Bladder microvascular endothelial cell (primary cell): ENCODE data around the gene PLA2G4A. TPM values are rescaled to one million over a fixed set of nuclear protein-coding genes. Genes with fewer than 3 reads are reported as not detected.

Experiments used
- total RNA-seq: library from RNA; depleted of rRNA; stranded (reverse); fragments of >200 nt; gene quantifications from 2 replicates; pipeline ENCODE4 v1.2.3, GENCODE V29; 2014

PLA2G4A gene
- total RNA-seq: 1.3 and 7.4 TPM in 2 replicates

DNA sequence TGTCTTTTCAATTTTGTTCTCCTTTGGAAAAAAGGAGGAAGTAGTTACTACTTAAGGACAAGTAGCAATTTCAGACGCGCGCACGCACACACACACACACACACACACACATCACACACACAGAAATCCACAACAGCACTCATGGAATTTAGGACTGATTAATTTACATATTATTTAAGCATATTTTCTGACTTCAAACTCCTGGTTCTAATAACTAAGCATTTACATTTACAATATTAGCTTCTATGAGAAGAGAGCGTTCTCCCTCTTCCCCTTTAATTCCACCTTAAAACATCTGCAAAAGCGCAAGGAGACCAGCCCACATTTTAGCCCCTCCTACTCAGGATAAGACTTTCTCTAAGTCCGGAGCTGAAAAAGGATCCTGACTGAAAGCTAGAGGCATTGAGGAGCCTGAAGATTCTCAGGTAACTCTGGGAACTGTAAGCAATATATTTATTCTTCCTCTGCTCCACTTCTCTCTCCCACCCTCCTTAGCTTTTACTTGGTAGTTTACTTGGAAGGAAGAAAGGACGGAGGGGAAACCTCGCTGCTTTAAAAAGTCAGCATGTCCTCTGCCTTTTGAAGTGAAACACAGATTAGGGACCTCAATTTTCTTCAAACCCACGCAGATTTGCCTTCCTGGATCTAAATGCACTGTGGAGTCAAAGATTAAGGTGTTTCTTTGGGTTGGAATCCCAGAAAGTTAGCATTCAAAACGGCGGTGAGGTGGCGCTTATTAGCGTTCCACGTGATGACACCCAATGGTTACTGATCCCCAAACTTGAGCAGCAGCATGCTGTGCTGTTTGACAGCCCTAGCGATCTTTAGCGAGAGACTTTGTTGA is at the start of gene PLA2G4A:
Gene PLA2G4A (plus strand): TSS at position 339 of the 844 bp plus-strand sequence. CDS start 25,406 bp downstream, outside the sequence.

Other genes with a start within 250 kb of the PLA2G4A start
- 1.1 and 9.0 TPM in 2 replicates for gene PTGS2, start 148.5 kb upstream of the PLA2G4A start, total RNA-seq